ENCODE data around the gene MFSD2B.

- TF ChIP-seq ZNF565 (CRISPR knock-in tag; conservative IDR thresholded peaks at IDR 0.05; ENCODE audit: low read depth) (no peak), ZFP30 (CRISPR knock-in tag; IDR thresholded peaks at IDR 0.05) (no peak), ARNTL (CRISPR knock-in tag; IDR thresholded peaks at IDR 0.05; ENCODE audit: borderline replicate concordance, low read depth) (no peak), GLIS3 (CRISPR knock-in tag; IDR thresholded peaks at IDR 0.05) (no peak)
- TF ChIP-seq, protein P1, sequence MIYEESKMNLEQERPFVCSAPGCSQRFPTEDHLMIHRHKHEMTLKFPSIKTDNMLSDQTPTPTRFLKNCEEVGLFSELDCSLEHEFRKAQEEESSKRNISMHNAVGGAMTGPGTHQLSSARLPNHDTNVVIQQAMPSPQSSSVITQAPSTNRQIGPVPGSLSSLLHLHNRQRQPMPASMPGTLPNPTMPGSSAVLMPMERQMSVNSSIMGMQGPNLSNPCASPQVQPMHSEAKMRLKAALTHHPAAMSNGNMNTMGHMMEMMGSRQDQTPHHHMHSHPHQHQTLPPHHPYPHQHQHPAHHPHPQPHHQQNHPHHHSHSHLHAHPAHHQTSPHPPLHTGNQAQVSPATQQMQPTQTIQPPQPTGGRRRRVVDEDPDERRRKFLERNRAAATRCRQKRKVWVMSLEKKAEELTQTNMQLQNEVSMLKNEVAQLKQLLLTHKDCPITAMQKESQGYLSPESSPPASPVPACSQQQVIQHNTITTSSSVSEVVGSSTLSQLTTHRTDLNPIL (CRISPR knock-in tag; IDR thresholded peaks at IDR 0.05; ENCODE audit: low read depth) = no peak
Measured at GRCh38 chr2:24020244-24020643, 10.4 kb downstream of the MFSD2B start.
